Heart left ventricle (tissue), 16 donors: ENCODE measurements around the gene KRT222. TPM values are rescaled to one million over a fixed set of nuclear protein-coding genes. Genes with fewer than 3 reads are reported as not detected.

Experiments used
- ATAC-seq, 4 donors: fragments of 200-7000 bp; cut with Tn5 transposase; one replicate each; pipeline ENCODE4 v1.9.1; 2020 to 2022; ENCODE audit warnings: moderate library complexity in 4 of 4, mild to moderate bottlenecking in 3 of 4, moderate number of reproducible peaks in 1 of 4
- DNase-seq, 5 donors: peaks; one replicate each; pipeline ENCODE4 v3.0.0-alpha.2; 2020
- H3K27ac ChIP-seq, 12 donors: fragments of 200-600 bp; sonication (generic) in 4 of 12; one replicate each; pipeline versions ENCODE4 v1.5.0 to v1.8.0; 2016 to 2022; ENCODE audit warnings: mild to moderate bottlenecking in 2 of 12
- H3K27me3 ChIP-seq, 9 donors: fragments of 200-600 bp; sonication (generic) in 2 of 9; one replicate each; pipeline versions ENCODE4 v1.5.1 to v1.8.0; 2016 to 2022; ENCODE audit warnings: mild to moderate bottlenecking in 3 of 9
- H3K36me3 ChIP-seq, 9 donors: fragments of 200-600 bp; sonication (generic) in 2 of 9; one replicate each; pipeline versions ENCODE4 v1.5.0 to v1.8.0; 2018 to 2022; ENCODE audit warnings: mild to moderate bottlenecking in 2 of 9
- H3K4me1 ChIP-seq, 12 donors: fragments of 200-600 bp; sonication (generic) in 4 of 12; one replicate each; pipeline versions ENCODE4 v1.5.0 to v1.8.0; 2016 to 2022; ENCODE audit warnings: mild to moderate bottlenecking in 3 of 12
- H3K4me3 ChIP-seq, 12 donors: fragments of 200-600 bp; sonication (generic) in 4 of 12; one replicate each; pipeline versions ENCODE4 v1.5.0 to v1.8.0; 2017 to 2022; ENCODE audit warnings: mild to moderate bottlenecking in 9 of 12, moderate library complexity in 4 of 12
- H3K9me3 ChIP-seq, 12 donors: fragments of 200-600 bp; sonication (generic) in 4 of 12; one replicate each; pipeline versions ENCODE4 v1.5.0 to v1.8.0; 2016 to 2022; ENCODE audit warnings: mild to moderate bottlenecking in 1 of 12
- POLR2A ChIP-seq, 2 donors: fragments of 450-650 bp; IDR thresholded peaks; one replicate each; pipeline ENCODE4 v1.6.1; 2017; ENCODE audit warnings: antibody characterized with exemption in 2 of 2, mild to moderate bottlenecking in 2 of 2, moderate library complexity in 2 of 2
- WGBS, 4 donors: extraction: QIAGEN DNeasy Blood & Tissue Kit in 2 of 4; methylation state at CpG; one replicate each; pipeline versions ENCODE4 v1.1.5 to v1.1.7; 2013 to 2018; 5-methylcytosine and 5-hydroxymethylcytosine counted together
- intact Hi-C, 10 donors: fragments of 100-400 bp; cut with DNase I; formaldehyde crosslinking; loops; one replicate each; pipeline versions ENCODE4 v1.11.1 to v1.14.2; 2022
- polyA plus RNA-seq, 2 donors: library from polyadenylated mRNA; stranded (reverse); fragments of 200-250 nt; gene quantifications; one replicate each; pipeline ENCODE4 v1.2.3, GENCODE V29; 2013
- total RNA-seq, 9 donors: library from RNA; depleted of rRNA in 2 of 9; stranded (reverse); fragments of >200 nt in 2 of 9; fragmentation: NEBNext Ultra II Directional in 3 of 9; extraction: Animal tissue kit (Norgen Biotek cat#: 25700) in 3 of 9; gene quantifications; one replicate each; pipeline versions ENCODE4 v1.1.0 to v1.2.4, GENCODE V29; 2016 to 2023
- TF ChIP-seq, protein P1 (sequence below), 12 donors: fragments of 200-600 bp; sonication (generic) in 4 of 12; IDR thresholded peaks; one replicate each; pipeline versions ENCODE4 v1.5.0 to v1.8.0; 2018 to 2022; ENCODE audit warnings: antibody characterized with exemption in 12 of 12, mild to moderate bottlenecking in 5 of 12
- donor health status: ischemic (EF 13 %, LVEDD 7.1; RV severe dilation, severe dysfunction).
- donor health status: healthy with polysubstance abuse.
- donor health status: DM: no; HTN: yes; CAD: no.
- donor health status: DM: no; HTN: no; CAD: no.
- donor health status: ischemic (EF 25% LVEDD 6.9; RV normal size, moderate dysfunction).
- donor health status: ischemic (EF 25% LVEDD 5.7; RV mildly dilated, moderate dysfunction).
- donor health status: healthy.
- donor health status: DM: yes; HTN: yes; CAD: no.
- donor health status: ischemic (EF 35%, LVEDD 5.7; RV mildly dilated, moderate dysfunction).
- donor health status: nonischemic (EF 11% LVEDD 7.7; RV severe dilation, severe dysfunction).
- donor health status: DM: yes; HTN: yes; CAD: no.
- donor health status: PGD.
- donor health status: ischemic (EF 29% LVEDD 5.4; RV normal size, mild dysfunction).
- donor health status: nonischemic (EF 23%, LVEDD 6.1; RV moderate dilation, normal function).

KRT222 gene
- total and polyA plus RNA-seq, 11 donors: 0.25 to 1.3 (median 0.96) TPM; not detected in 6

DNA sequence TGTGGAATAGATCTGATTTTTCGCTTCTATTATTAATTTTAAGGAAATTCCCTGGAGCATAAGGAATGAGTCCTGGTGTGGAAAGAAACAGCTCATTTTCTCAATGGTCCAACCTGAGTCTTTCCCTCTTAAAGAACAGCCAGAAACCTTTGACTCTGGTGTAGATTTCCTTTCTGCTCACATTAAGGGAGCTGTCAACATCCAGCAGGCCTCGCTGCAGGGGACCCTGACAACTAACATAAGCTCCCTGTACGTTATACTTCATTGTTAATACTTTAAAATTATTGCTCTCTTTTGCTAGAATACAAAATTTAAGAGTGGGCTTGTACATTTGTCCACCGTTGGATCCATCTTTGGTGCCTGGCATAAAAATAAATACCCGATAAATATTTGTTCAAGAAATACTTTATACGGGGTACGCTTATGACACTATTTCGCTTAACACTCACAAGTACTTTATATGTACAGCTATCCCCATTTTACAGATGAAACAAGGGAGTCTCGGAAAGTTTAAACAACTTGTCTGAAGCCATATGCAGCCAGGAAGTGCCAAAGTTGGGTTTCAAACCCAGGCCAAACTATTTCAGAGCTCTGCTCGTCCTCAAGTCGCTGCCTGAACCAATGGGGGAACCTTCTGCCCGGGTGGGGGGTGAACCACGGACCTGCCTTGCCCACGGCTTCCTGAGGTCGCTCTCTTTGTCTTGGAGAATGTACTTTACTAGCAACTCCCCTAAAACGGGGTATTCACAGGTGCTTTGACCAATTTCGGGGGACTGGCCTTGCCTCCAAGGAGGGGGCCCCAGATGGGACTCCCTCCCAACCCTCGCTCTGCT, 18.0 kb downstream of the KRT222 start:
- no peak for TF ChIP-seq POLR2A (IDR thresholded peaks at IDR 0.05)
- TF ChIP-seq, protein P1, sequence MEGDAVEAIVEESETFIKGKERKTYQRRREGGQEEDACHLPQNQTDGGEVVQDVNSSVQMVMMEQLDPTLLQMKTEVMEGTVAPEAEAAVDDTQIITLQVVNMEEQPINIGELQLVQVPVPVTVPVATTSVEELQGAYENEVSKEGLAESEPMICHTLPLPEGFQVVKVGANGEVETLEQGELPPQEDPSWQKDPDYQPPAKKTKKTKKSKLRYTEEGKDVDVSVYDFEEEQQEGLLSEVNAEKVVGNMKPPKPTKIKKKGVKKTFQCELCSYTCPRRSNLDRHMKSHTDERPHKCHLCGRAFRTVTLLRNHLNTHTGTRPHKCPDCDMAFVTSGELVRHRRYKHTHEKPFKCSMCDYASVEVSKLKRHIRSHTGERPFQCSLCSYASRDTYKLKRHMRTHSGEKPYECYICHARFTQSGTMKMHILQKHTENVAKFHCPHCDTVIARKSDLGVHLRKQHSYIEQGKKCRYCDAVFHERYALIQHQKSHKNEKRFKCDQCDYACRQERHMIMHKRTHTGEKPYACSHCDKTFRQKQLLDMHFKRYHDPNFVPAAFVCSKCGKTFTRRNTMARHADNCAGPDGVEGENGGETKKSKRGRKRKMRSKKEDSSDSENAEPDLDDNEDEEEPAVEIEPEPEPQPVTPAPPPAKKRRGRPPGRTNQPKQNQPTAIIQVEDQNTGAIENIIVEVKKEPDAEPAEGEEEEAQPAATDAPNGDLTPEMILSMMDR (IDR thresholded peaks at IDR 0.05): no peak
- Histone ChIP-seq H3K4me3 (peak overlapping the region; percentile 70 to 97 (median 90)), H3K9me3 (no peaks in the 10 kb centered on the region), H3K4me1 (peaks cover 0 to 38% (median 27%) of the 10 kb centered on the region in 12 donors), H3K36me3 (peaks cover 0 to 42% (median 33%) of the 10 kb centered on the region in 9 donors), H3K27ac (peak overlapping the region; percentile 95 to 100 (median 98)), H3K27me3 (no peaks in the 10 kb centered on the region)
- DNase-seq (no peak), ATAC-seq (peak; percentile 31 to 69 (median 47))
- intact Hi-C loops: loop anchor here in 1 of 10 donors (10.0 kb wide), 1 partner anchor 148 kb away; the partner anchor contains the start of gene KRT28
- 8 to 11% (median 10%) methylated on average over 16 to 18 of the region's 18 CpGs for WGBS, 4 donors

DNA sequence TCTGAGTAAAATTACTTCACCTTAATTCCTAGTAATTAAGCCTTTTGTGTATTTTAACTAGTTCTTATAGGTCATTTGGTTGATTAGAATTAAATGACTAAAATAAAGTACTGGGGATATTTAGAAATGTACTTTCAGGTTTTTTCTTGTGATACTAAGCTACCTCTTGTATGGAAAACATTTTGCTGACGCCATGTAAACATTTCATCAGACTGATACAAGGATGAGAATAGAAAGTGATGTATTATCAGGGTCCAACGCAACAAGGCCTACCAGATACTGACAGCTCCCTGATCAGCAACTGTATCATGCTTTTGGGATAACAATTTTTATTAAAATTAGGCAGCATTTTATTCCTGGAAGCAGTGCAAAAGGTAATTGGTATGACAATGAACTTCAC, 19.0 kb downstream of the KRT222 start:
- DNase-seq (no peak), ATAC-seq (no peak)
- H3K27me3 ChIP-seq: no peaks in the 10 kb centered on the region
- H3K9me3 ChIP-seq: no peaks in the 10 kb centered on the region
- peaks cover 0 to 40% (median 28%) of the 10 kb centered on the region in 12 donors for H3K4me1 ChIP-seq
- H3K36me3 ChIP-seq: peaks cover 0 to 53% (median 43%) of the 10 kb centered on the region in 9 donors
- no peak overlapping the region for H3K27ac ChIP-seq
- 31 to 47% (median 40%) methylated on average over 2 of the region's 2 CpGs for WGBS, 4 donors
- intact Hi-C loops: loop anchor here in 1 of 10 donors (10.0 kb wide), 1 partner anchor 149 kb away; the partner anchor contains the start of gene KRT28
- TF ChIP-seq, protein P1 (IDR thresholded peaks at IDR 0.05): no peak
- no peak for TF ChIP-seq POLR2A (IDR thresholded peaks at IDR 0.05)
- peak overlapping the region in 3 of 12 donors; percentile 76 to 97 (median 91) for H3K4me3 ChIP-seq

DNA sequence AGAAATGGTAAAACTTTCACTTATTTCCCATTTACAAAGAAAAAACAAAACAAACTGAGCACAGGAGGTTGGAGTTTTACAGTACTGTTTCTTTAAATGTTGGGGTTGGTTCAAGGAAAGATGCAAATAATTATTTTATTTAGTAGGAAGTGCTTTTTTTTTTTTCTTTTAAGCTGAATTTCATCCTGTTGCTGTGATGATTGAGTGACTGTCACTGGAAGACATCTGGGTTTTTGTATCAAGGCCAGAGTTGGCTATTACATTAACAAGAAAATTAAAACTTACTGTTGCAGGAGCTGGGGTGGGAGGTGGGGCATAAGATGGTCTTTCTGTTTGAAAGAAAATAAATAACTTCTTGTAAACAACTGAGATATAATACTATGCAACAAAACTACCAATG, 19.7 kb downstream of the KRT222 start:
- ATAC-seq (no peak), DNase-seq (no peak)
- H3K27ac ChIP-seq: no peak overlapping the region
- peaks cover 0 to 59% (median 50%) of the 10 kb centered on the region in 9 donors for H3K36me3 ChIP-seq
- no peak for TF ChIP-seq POLR2A (IDR thresholded peaks at IDR 0.05)
- TF ChIP-seq, protein P1 (IDR thresholded peaks at IDR 0.05): no peak
- H3K9me3 ChIP-seq: no peaks in the 10 kb centered on the region
- peak overlapping the region in 1 of 12 donors; percentile 76 for H3K4me3 ChIP-seq
- intact Hi-C loops: loop anchor here in 1 of 10 donors (10.0 kb wide), 1 partner anchor 150 kb away; the partner anchor contains the start of gene KRT28
- H3K4me1 ChIP-seq: peaks cover 0 to 40% (median 28%) of the 10 kb centered on the region in 12 donors
- no peaks in the 10 kb centered on the region for H3K27me3 ChIP-seq

DNA sequence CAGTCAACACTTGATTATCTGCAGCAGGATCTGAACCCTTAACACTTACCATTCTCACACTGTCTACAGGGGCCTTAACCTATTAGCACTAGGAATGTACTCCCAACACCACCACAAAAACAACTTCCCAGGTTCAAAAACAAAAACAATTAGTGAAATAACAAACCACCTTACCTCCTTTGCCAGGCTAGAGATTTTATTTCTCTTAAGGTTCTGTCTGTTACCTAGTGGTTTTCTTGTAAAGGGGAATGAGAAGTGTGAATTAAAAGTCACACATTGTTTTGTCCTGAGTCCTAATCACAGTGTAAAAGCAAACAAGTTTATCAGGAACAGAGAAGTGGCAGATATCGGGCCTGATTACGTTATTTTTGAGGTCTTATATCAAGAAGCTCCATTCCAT, 27.0 kb downstream of the KRT222 start:
- Histone ChIP-seq H3K4me1 (peaks cover 0 to 14% (median 0%) of the 10 kb centered on the region in 12 donors), H3K27ac (no peak overlapping the region), H3K36me3 (peaks cover 0 to 100% (median 84%) of the 10 kb centered on the region in 9 donors), H3K9me3 (no peaks in the 10 kb centered on the region), H3K4me3 (no peak overlapping the region), H3K27me3 (no peaks in the 10 kb centered on the region)
- DNase-seq (no peak), ATAC-seq (no peak)
- intact Hi-C loops: loop anchor here in 1 of 10 donors (10.0 kb wide), 1 partner anchor 503 kb away; no protein-coding TSS in a partner anchor
- 70 to 72% (median 71%) methylated on average over 2 of the region's 2 CpGs for WGBS, 4 donors
- no peak for TF ChIP-seq POLR2A (IDR thresholded peaks at IDR 0.05)
- TF ChIP-seq, protein P1 (IDR thresholded peaks at IDR 0.05): no peak
